ENCODE measurements around the gene PDCL2. TPM values are rescaled to one million over a fixed set of nuclear protein-coding genes. Genes with fewer than 3 reads are reported as not detected.

Gene PDCL2
- total and polyA plus RNA-seq, 2 of the 8 experiments (the other 6 are each of a cell fraction or from before 2014, with no cell fraction given): not detected

DNA sequence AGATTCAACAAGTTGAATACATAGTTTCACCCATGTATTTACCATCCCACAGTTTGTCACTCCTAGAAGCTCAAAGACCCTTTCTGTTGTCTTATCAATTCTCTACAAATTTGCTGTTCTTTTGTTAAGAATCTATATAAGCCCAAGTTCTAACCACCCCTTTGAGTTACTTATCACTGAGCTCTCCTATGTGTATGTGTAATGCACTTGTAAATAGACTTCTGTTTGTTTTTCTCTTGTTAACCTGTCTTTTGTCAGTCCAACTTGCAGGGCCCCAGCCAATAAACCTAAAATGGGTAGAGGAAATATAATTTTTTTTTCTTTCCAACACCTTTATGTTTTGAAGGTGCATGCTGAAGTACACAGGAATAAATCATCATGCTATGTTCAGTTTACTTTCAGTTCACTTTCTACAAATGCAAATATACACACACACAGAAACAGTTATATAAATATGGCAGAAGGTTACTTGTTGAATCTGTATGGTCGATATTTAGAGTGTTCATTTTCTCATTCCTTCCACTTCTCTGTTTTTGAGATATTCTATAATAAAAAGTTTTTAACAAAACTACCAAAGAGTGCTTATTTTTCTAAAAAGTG lies 23.0 kb downstream of the PDCL2 start:
- Histone ChIP-seq H3K4me2 (ENCODE audit: insufficient read depth in 1 of 2, low read depth in 2 of 2, low read length in 2 of 2) (no peak overlapping the region), H3K9me3 (ENCODE audit: insufficient read depth in 2 of 2, low read depth in 1 of 2, low read length in 1 of 2) (no peaks in the 10 kb centered on the region; a peak in 1 of 4 replicates), H4K5ac (ENCODE audit: insufficient read length, low read depth, low read length) (no peak overlapping the region), H3K27ac (ENCODE audit: low read depth, low read length) (no peak overlapping the region), H3K23ac (ENCODE audit: insufficient read length) (no peak overlapping the region), H3K4me1 (replicated peaks in 1 of 4; ENCODE audit: control insufficient read depth in 3 of 4, insufficient read depth in 4 of 4, low read length in 3 of 4) (peaks cover 0 to 4% (median 0%) of the 10 kb centered on the region in 4 experiments; a peak in 2 of 7 replicates), H2BK5ac (ENCODE audit: low read depth, low read length) (no peak overlapping the region), H3K4me3 (ENCODE audit: extremely low read depth in 1 of 4, insufficient read depth in 2 of 4, low read depth in 3 of 4, low read length in 4 of 4) (no peak overlapping the region), H2AK5ac (ENCODE audit: low read depth, low read length) (no peak overlapping the region), H3K4ac (replicated peaks; ENCODE audit: insufficient read length, low read depth, low read length) (no peak overlapping the region), H3K14ac (ENCODE audit: insufficient read length) (no peak overlapping the region), H3K79me2 (ENCODE audit: control insufficient read depth in 1 of 2, insufficient read depth in 2 of 2, low read length in 2 of 2) (no peaks in the 10 kb centered on the region), H3K79me1 (ENCODE audit: low read depth, low read length) (no peaks in the 10 kb centered on the region), H2BK12ac (ENCODE audit: low read depth, low read length) (no peak overlapping the region), H3K9ac (replicated peaks in 1 of 4; ENCODE audit: extremely low read depth in 1 of 4, low read depth in 3 of 4, low read length in 3 of 4) (no peak overlapping the region), H3K36me3 (ENCODE audit: control insufficient read depth in 2 of 4, insufficient read depth in 4 of 4, low read length in 3 of 4) (no peaks in the 10 kb centered on the region), H2BK15ac (ENCODE audit: low read length) (no peak overlapping the region), H2BK20ac (ENCODE audit: low read length) (no peak overlapping the region), H4K91ac (replicated peaks; ENCODE audit: insufficient read length, low read length) (no peak overlapping the region), H3K23me2 (ENCODE audit: low read depth, low read length) (no peaks in the 10 kb centered on the region), H4K8ac (ENCODE audit: extremely low read depth, insufficient read depth, low read length) (no peak overlapping the region), H2AFZ (ENCODE audit: low read length) (no peak overlapping the region), H3K56ac (replicated peaks; ENCODE audit: insufficient read length, low read depth, low read length) (no peak overlapping the region), H4K20me1 (replicated peaks in 1 of 2; ENCODE audit: control insufficient read depth in 1 of 2, insufficient read depth in 2 of 2, low read length in 2 of 2) (no peaks in the 10 kb centered on the region), H3K18ac (ENCODE audit: extremely low read depth, low read length) (no peak overlapping the region), H3K27me3 (replicated peaks in 1 of 4; ENCODE audit: control insufficient read depth in 3 of 4, extremely low read depth in 1 of 4, insufficient read depth in 3 of 4, low read length in 3 of 4) (no peaks in the 10 kb centered on the region), H2BK120ac (replicated peaks; ENCODE audit: low read depth, low read length) (no peak overlapping the region)
- DNase-seq (ENCODE audit: low read depth in 1 of 2, low spot score in 2 of 2) (no peak), FAIRE-seq (no peak)
- 100% methylated on average over 1 of the region's 1 CpG; no CpG with 5 or more reads in 1 of the 2 experiments for WGBS, 2 experiments (ENCODE audit: extremely low coverage in 1 of 2, insufficient coverage in 1 of 2, insufficient read length in 1 of 2, insufficient replicate concordance in 2 of 2, low coverage in 1 of 2, low lambda C conversion rate in 2 of 2, missing lambda C conversion rate in 1 of 2)
- ChIA-PET POLR2A (ENCODE audit: partially characterized antibody) (no interaction called here), CTCF (ENCODE audit: partially characterized antibody) (no interaction called here)
- TF ChIP-seq SAP30 (IDR thresholded peaks at IDR 0.05; ENCODE audit: insufficient read depth, insufficient replicate concordance, low read length): no peak
- TF ChIP-seq CREB1 (IDR thresholded peaks at IDR 0.05): no peak
- no peak for TF ChIP-seq SUZ12 (IDR thresholded peaks at IDR 0.05; ENCODE audit: low read length)
- TF ChIP-seq MAFK (IDR thresholded peaks at IDR 0.05; ENCODE audit: low read depth, low read length): no peak
- TF ChIP-seq HDAC6 (IDR thresholded peaks at IDR 0.05; ENCODE audit: low read depth, low read length): no peak
- no peak for TF ChIP-seq TEAD4 (IDR thresholded peaks at IDR 0.05; ENCODE audit: low read depth, low read length)
- no peak for TF ChIP-seq BACH1 (IDR thresholded peaks at IDR 0.05; ENCODE audit: low read length)
- TF ChIP-seq EGR1 (IDR thresholded peaks at IDR 0.05; ENCODE audit: borderline replicate concordance, low read depth, low read length): no peak
- no peak for TF ChIP-seq SIRT6 (IDR thresholded peaks at IDR 0.05; ENCODE audit: low read length)
- TF ChIP-seq CTBP2 (IDR thresholded peaks at IDR 0.05; ENCODE audit: borderline replicate concordance, insufficient read depth, insufficient read length, low read length): no peak

Measured in H1 (cell line).